Stomach (tissue), 9 donors: ENCODE measurements around the gene UTRN. TPM values are rescaled to one million over a fixed set of nuclear protein-coding genes. Genes with fewer than 3 reads are reported as not detected.

Experiments used
- DNase-seq, 2 donors: peaks; one replicate each; pipeline versions ENCODE4 v3.0.0 to v3.0.0-alpha.2; 2013 to 2019
- H3K27ac ChIP-seq, 5 donors: fragments of 200-600 bp in 4 of 5; sonication (generic) in 4 of 5; one replicate each; pipeline ENCODE4 v1.5.1; 2013 to 2019; ENCODE audit warnings: mild to moderate bottlenecking in 1 of 5, moderate library complexity in 1 of 5
- H3K27me3 ChIP-seq, 3 donors: fragments of 200-600 bp; sonication (generic); one replicate each; pipeline ENCODE4 v1.5.1; 2017 to 2019; ENCODE audit warnings: mixed run types in 1 of 3
- H3K36me3 ChIP-seq, 4 donors: fragments of 200-600 bp; sonication (generic); 1 replicate in 3 of 4; 2 replicates in 1 of 4; pipeline ENCODE4 v1.5.1; 2016 to 2019
- H3K4me1 ChIP-seq, 4 donors: fragments of 200-600 bp; sonication (generic); one replicate each; pipeline ENCODE4 v1.5.1; 2016 to 2019
- H3K4me3 ChIP-seq, 4 donors: fragments of 200-600 bp; sonication (generic) in 3 of 4; one replicate each; pipeline ENCODE4 v1.5.1; 2016 to 2019; ENCODE audit warnings: mild to moderate bottlenecking in 1 of 4
- H3K9me3 ChIP-seq, 4 donors: fragments of 200-600 bp; sonication (generic); one replicate each; pipeline ENCODE4 v1.5.1; 2016 to 2019
- CTCF ChIP-seq, 7 experiments: fragments of 450-650 bp in 4 of 7; fragments of 200-600 bp in 3 of 7; sonication (generic) in 3 of 7; IDR thresholded peaks; one replicate each; pipeline ENCODE4 v1.5.1; 2016 to 2019; ENCODE audit warnings: antibody characterized with exemption in 7 of 7, control low read depth in 2 of 7, mild to moderate bottlenecking in 1 of 7
- EP300 ChIP-seq: sonication (generic); formaldehyde crosslinking; IDR thresholded peaks from one replicate; pipeline ENCODE4 v1.6.1; 2017; ENCODE audit warnings: antibody characterized with exemption
- POLR2A ChIP-seq, 4 donors: fragments of 450-650 bp; IDR thresholded peaks; one replicate each; pipeline ENCODE4 v1.6.1; 2016; ENCODE audit warnings: antibody characterized with exemption in 4 of 4, control low read depth in 2 of 4, mild to moderate bottlenecking in 1 of 4, moderate library complexity in 1 of 4
- POLR2AphosphoS5 ChIP-seq, 3 donors: sonication (generic); formaldehyde crosslinking; IDR thresholded peaks; one replicate each; pipeline ENCODE4 v1.6.1; 2016; ENCODE audit warnings: antibody characterized with exemption in 3 of 3
- WGBS, 5 donors: extraction: QIAGEN DNeasy Blood & Tissue Kit in 3 of 5; methylation state at CpG; one replicate each; pipeline versions ENCODE4 v1.1.5 to v1.1.7; 2013 to 2018; 5-methylcytosine and 5-hydroxymethylcytosine counted together
- intact Hi-C: fragments of 100-400 bp; cut with DNase I; formaldehyde crosslinking; loops from one replicate; pipeline ENCODE4 v1.15.1; 2023; ENCODE audit warnings: low total_unique reads
- polyA plus RNA-seq, 3 donors: library from polyadenylated mRNA; stranded (reverse); fragments of 200-250 nt; gene quantifications; one replicate each; pipeline ENCODE4 v1.2.3, GENCODE V29; 2013
- total RNA-seq, 5 donors: library from RNA; depleted of rRNA; stranded (reverse); fragments of >200 nt; gene quantifications; one replicate each; pipeline versions ENCODE4 v1.1.0 to v1.2.3, GENCODE V29; 2014 to 2016
- donor health status: healthy with polysubstance abuse.
- donor health status: Bipolar disorder and iron deficiency.
- donor health status: healthy.

The UTRN gene
- total and polyA plus RNA-seq, 8 donors, result 5.4 to 218 (median 105) TPM

DNA sequence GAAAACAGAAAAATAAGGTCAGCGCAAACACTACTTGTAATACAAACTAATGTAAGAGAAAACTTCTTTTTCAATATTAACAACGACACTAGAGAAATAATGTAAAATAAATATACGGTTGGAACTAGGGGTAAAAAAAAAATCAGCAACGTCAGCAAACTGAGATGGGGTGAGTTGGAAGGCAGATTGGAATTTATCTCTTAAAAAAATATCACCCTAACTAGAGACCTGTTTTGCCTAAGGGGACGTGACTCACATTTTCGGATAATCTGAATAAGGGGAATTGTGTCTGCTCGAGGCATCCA, 705 bp upstream of the UTRN start:
- no peaks in the 10 kb centered on the region for H3K27me3 ChIP-seq
- intact Hi-C loops, result no loop called here
- peak overlapping the region; percentile 87 to 98 (median 96) for H3K27ac ChIP-seq
- peaks cover 0 to 8% (median 0%) of the 10 kb centered on the region in 4 donors for H3K36me3 ChIP-seq
- no peak for DNase-seq
- TF ChIP-seq POLR2AphosphoS5 (IDR thresholded peaks at IDR 0.05) (no peak), POLR2A (IDR thresholded peaks at IDR 0.05) (no peak), CTCF (IDR thresholded peaks at IDR 0.05) (no peak), EP300 (no peak)
- H3K4me1 ChIP-seq, result peaks cover 8 to 27% (median 18%) of the 10 kb centered on the region in 4 donors
- H3K9me3 ChIP-seq, result no peaks in the 10 kb centered on the region
- WGBS, 5 donors, result 0 to 1% (median 1%) methylated on average over 7 of the region's 7 CpGs
- H3K4me3 ChIP-seq, result peak overlapping the region; percentile 73 to 91 (median 81)

DNA sequence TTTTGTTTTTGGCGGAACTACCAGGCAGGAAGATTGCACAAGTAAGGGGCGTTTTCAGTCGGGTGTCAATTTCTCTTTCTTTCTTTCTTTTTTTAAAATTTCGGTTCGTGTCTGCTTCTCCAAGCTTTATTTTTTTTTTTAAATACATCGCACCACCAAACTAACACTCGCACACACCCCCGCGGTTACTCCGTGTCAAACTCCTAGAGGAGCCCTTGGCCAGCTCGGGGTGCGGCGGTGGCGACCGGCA, 338 bp downstream of the UTRN start:
- intact Hi-C loops, result loop anchor here (5.0 kb wide), 1 partner anchor 37 kb away; no protein-coding TSS in a partner anchor
- DNase-seq, result no peak
- no peaks in the 10 kb centered on the region for H3K9me3 ChIP-seq
- no peaks in the 10 kb centered on the region for H3K27me3 ChIP-seq
- peaks cover 0 to 8% (median 0%) of the 10 kb centered on the region in 4 donors for H3K36me3 ChIP-seq
- peaks cover 8 to 27% (median 18%) of the 10 kb centered on the region in 4 donors for H3K4me1 ChIP-seq
- 0% methylated on average over 15 of the region's 15 CpGs for WGBS, 5 donors
- peak overlapping the region; percentile 87 to 98 (median 96) for H3K27ac ChIP-seq
- TF ChIP-seq POLR2A (IDR thresholded peaks at IDR 0.05), result no peak
- no peak for TF ChIP-seq POLR2AphosphoS5 (IDR thresholded peaks at IDR 0.05)
- no peak for TF ChIP-seq CTCF (IDR thresholded peaks at IDR 0.05)
- TF ChIP-seq EP300, result no peak
- peak overlapping the region; percentile 73 to 91 (median 81) for H3K4me3 ChIP-seq

- peak overlapping the region; percentile 73 to 91 (median 81) for H3K4me3 ChIP-seq
- H3K27ac ChIP-seq, result peak overlapping the region; percentile 87 to 98 (median 96)
- DNase-seq, result peak; percentile 74 to 82
- peaks cover 0 to 8% (median 0%) of the 10 kb centered on the region in 4 donors for H3K36me3 ChIP-seq
- H3K27me3 ChIP-seq, result no peaks in the 10 kb centered on the region
- no peak for TF ChIP-seq EP300
- TF ChIP-seq CTCF (IDR thresholded peaks at IDR 0.05), result no peak
- peak in 2 of 3 donors; percentile 37 to 45 for TF ChIP-seq POLR2AphosphoS5 (IDR thresholded peaks at IDR 0.05)
- no peaks in the 10 kb centered on the region for H3K9me3 ChIP-seq
- H3K4me1 ChIP-seq, result peaks cover 8 to 27% (median 18%) of the 10 kb centered on the region in 4 donors
- 0 to 1% (median 0%) methylated on average over 28 to 51 of the region's 51 CpGs for WGBS, 5 donors
- intact Hi-C loops, result loop anchor here (5.0 kb wide), 1 partner anchor 36 kb away; no protein-coding TSS in a partner anchor
Observed at GRCh38 chr6:144285798-144286502, 815 bp downstream of the UTRN start.

DNA sequence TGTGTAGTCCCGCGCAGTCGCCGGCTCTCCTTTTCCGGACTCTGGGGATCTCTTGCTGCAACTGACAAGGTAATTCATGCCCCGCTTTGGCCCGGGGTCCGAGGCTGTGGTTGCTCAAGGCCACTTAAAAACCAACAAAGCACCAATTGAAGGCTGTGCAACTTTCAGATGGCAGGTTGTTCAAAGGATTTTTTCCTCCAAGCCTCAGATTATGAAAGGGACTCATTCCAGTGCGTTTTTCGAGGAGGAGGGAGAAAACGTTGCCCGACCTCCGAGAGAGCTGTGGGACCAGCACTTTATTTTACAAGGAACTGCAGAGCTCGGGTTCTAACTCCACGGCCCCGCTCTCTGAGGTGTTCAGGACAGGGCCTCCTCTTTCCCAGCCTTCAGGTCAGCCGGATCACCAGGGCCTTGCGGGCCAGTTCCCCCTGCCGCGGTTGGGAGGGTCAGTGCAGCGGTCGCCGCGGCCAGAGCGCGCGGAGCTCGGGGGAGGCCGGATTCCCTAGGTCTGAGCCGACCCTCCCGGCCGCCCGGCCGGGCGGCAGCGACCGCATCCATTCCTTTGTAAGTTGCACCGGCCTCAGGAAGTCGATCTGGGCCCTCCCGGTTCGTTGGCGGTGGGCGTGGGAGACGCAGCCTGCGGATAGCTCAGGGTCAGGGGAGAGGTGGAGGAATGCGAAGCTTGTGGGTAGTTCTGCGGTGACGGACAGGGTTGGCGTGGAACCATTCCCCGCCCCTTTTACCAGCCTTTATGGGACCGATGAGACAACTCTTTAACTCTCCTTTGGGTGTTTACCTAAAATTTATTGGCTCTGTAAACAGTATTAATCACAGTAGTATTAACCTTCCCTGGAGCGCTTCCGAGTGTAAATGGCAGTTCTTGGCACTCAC, 1.6 kb downstream of the UTRN start:
- WGBS, 5 donors, result 1 to 6% (median 3%) methylated on average over 34 to 53 of the region's 53 CpGs
- Histone ChIP-seq H3K4me1 (peaks cover 8 to 27% (median 18%) of the 10 kb centered on the region in 4 donors), H3K4me3 (peak overlapping the region; percentile 73 to 91 (median 81)), H3K27ac (peak overlapping the region; percentile 87 to 98 (median 96)), H3K9me3 (no peaks in the 10 kb centered on the region), H3K36me3 (peaks cover 0 to 10% (median under 1%) of the 10 kb centered on the region in 4 donors), H3K27me3 (no peaks in the 10 kb centered on the region)
- peak; percentile 79 to 87 for DNase-seq
- intact Hi-C loops, result loop anchor here (5.0 kb wide), 1 partner anchor 36 kb away; no protein-coding TSS in a partner anchor
- TF ChIP-seq CTCF (IDR thresholded peaks at IDR 0.05) (no peak), POLR2AphosphoS5 (IDR thresholded peaks at IDR 0.05) (peak in 1 of 3 donors; percentile 71)
